ENCODE data around the gene ZNF107. TPM values are rescaled to one million over a fixed set of nuclear protein-coding genes. Genes with fewer than 3 reads are reported as not detected.
"Not testable (repeated sequence)": the region's sequence is repeated elsewhere in the genome, so short reads cannot be mapped to it uniquely, and the experiment has no call there.

Gene ZNF107
- total and polyA plus RNA-seq, 12 donors: 0.75 to 2.8 (median 1.7) TPM

GRCh38 chr7:64653721-64654401 is 12.1 kb upstream of the ZNF107 start:
- no peaks in the 10 kb centered on the region for H3K4me1 ChIP-seq
- 87 to 91% methylated on average over 11 of the region's 11 CpGs for WGBS, 2 donors
- intact Hi-C loops (cut with DNase I): no loop called here

GRCh38 chr7:64654796-64655548 is 11.0 kb upstream of the ZNF107 start:
- no peak for DNase-seq
- H3K27ac ChIP-seq: no peak overlapping the region
- 75 to 79% methylated on average over 5 of the region's 5 CpGs for WGBS, 2 donors
- no peak for TF ChIP-seq CTCF (IDR thresholded peaks at IDR 0.05)
- no peaks in the 10 kb centered on the region for H3K36me3 ChIP-seq
- H3K4me1 ChIP-seq: no peaks in the 10 kb centered on the region
- H3K4me3 ChIP-seq: no peak overlapping the region
- H3K9me3 ChIP-seq: peaks cover 0 to 10% (median 0%) of the 10 kb centered on the region in 11 donors
- ATAC-seq: no peak
- intact Hi-C loops (cut with DNase I): no loop called here
- no peaks in the 10 kb centered on the region for H3K27me3 ChIP-seq

More at GRCh38 chr7:64653721-64654401, 12.1 kb upstream of the ZNF107 start:
- H3K9me3 ChIP-seq: peaks cover 0 to 12% (median 0%) of the 10 kb centered on the region in 11 donors
- no peak overlapping the region for H3K27ac ChIP-seq
- H3K27me3 ChIP-seq: no peaks in the 10 kb centered on the region
- DNase-seq (no peak), ATAC-seq (no peak)
- TF ChIP-seq CTCF (IDR thresholded peaks at IDR 0.05): no peak
- H3K36me3 ChIP-seq: no peaks in the 10 kb centered on the region
- H3K4me3 ChIP-seq: no peak overlapping the region

GRCh38 chr7:64655811-64656210 is 10.1 kb upstream of the ZNF107 start:
- TF ChIP-seq CTCF (IDR thresholded peaks at IDR 0.05): no peak
- H3K4me1 ChIP-seq: no peaks in the 10 kb centered on the region
- H3K4me3 ChIP-seq: no peak overlapping the region
- no peak for DNase-seq
- intact Hi-C loops (cut with DNase I): no loop called here
- ATAC-seq: no peak
- H3K27ac ChIP-seq: no peak overlapping the region
- 57 to 61% methylated on average over 2 of the region's 2 CpGs for WGBS, 2 donors
- H3K27me3 ChIP-seq: no peaks in the 10 kb centered on the region
- H3K9me3 ChIP-seq: peaks cover 0 to 10% (median 0%) of the 10 kb centered on the region in 11 donors
- H3K36me3 ChIP-seq: no peaks in the 10 kb centered on the region

- 86 to 88% methylated on average over 3 of the region's 3 CpGs for WGBS, 2 donors
- peaks cover 0 to 9% (median 0%) of the 10 kb centered on the region in 11 donors for H3K9me3 ChIP-seq
- H3K27ac ChIP-seq: no peak overlapping the region
- ATAC-seq (no peak), DNase-seq (no peak)
- H3K4me1 ChIP-seq: no peaks in the 10 kb centered on the region
- no peaks in the 10 kb centered on the region for H3K36me3 ChIP-seq
- intact Hi-C loops (cut with DNase I): no loop called here
- no peaks in the 10 kb centered on the region for H3K27me3 ChIP-seq
- no peak overlapping the region for H3K4me3 ChIP-seq
- no peak for TF ChIP-seq CTCF (IDR thresholded peaks at IDR 0.05)
Measured at GRCh38 chr7:64656489-64656888, 9.4 kb upstream of the ZNF107 start.

- 92 to 93% methylated on average over 5 of the region's 5 CpGs for WGBS, 2 donors
- not testable (repeated sequence) for H3K27ac ChIP-seq, H3K9me3 ChIP-seq, H3K4me3 ChIP-seq, ATAC-seq, H3K36me3 ChIP-seq, H3K27me3 ChIP-seq, DNase-seq
- intact Hi-C loops (cut with DNase I): loop anchor here in 1 of 10 donors (10.0 kb wide), 1 partner anchor 97 kb away; the partner anchor contains the start of gene ZNF680
- peaks cover 0 to 16% (median 7%) of the 10 kb centered on the region in 9 donors for H3K4me1 ChIP-seq
Measured at GRCh38 chr7:64662091-64662490, 3.8 kb upstream of the ZNF107 start.

Data from heart right ventricle (tissue), 16 donors.